Measurements from ENCODE around the gene AURKAIP1. TPM values are rescaled to one million over a fixed set of nuclear protein-coding genes. Genes with fewer than 3 reads are reported as not detected.
A peak's percentile ranks its signal among the peaks of the same experiment; 100 is the strongest.

AURKAIP1 gene
- total RNA-seq, 4 donors from 2014 or later: 92.7 to 134 (median 123) TPM

DNA sequence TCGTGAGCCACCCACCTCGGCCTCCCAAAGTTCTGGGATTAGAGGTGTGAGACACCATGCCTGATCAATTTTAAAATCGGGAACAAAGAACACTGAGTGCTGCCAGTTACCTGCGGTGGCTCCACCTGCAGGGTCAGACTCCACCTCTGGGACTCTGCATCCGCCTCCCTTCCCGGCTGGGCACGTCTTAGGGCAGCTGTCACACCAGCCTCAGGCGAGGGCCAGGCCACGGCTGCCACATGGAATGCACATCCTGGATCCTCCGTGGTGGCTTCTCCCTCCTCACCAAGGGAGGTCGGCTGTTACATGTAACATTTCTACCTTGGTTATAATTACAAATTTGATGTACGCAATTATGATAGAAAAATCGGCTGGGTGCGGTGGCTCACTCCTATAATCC lies 10.7 kb downstream of the AURKAIP1 start:
- Histone ChIP-seq H3K36me3 (no peaks in the 10 kb centered on the region), H3K9me3 (no peaks in the 10 kb centered on the region), H3K4me1 (peaks cover 0 to 31% (median 19%) of the 10 kb centered on the region in 3 donors), H3K27me3 (peaks cover 0 to 24% (median 0%) of the 10 kb centered on the region in 4 donors), H3K4me3 (no peak overlapping the region), H3K27ac (no peak overlapping the region)
- DNase-seq: no peak
- intact Hi-C loops (cut with DNase I): no loop called here
- WGBS, 2 donors: 74 to 75% methylated on average over 8 to 9 of the region's 14 CpGs
- TF ChIP-seq POLR2A (IDR thresholded peaks at IDR 0.05) (no peak), CTCF (IDR thresholded peaks at IDR 0.05) (no peak)

DNA sequence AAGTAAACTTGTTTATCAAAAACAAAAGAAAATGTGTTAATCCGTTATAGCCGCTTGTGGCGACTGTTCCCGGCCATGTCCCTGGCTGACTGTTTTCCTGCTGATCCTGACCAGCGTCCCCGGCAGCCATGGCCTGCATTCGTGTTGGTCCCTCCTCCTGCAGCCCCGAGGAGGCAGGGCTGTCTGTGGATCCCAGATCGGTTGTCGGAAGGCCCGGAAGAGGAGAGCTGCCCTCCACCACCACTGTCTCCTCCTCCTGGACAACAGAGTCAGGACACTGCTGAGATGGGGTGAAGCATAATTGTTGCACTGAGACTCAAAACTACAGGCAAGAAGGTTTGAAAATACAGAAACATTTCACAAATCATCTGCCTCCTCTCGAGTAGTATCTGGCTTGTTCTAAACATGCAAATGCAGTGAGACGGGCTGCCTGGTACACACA lies 13.0 kb downstream of the AURKAIP1 start:
- no peaks in the 10 kb centered on the region for H3K9me3 ChIP-seq
- no peaks in the 10 kb centered on the region for H3K36me3 ChIP-seq
- WGBS, 2 donors: 29% methylated on average over 8 to 11 of the region's 13 CpGs
- intact Hi-C loops (cut with DNase I): no loop called here
- H3K4me1 ChIP-seq: peaks cover 11 to 54% (median 28%) of the 10 kb centered on the region in 3 donors
- peaks cover 0 to 46% (median 0%) of the 10 kb centered on the region in 4 donors for H3K27me3 ChIP-seq
- DNase-seq: no peak
- no peak for TF ChIP-seq POLR2A (IDR thresholded peaks at IDR 0.05)
- TF ChIP-seq CTCF (IDR thresholded peaks at IDR 0.05): no peak
- peak overlapping the region in 3 of 4 donors; percentile 45 to 81 (median 76) for H3K27ac ChIP-seq
- no peak overlapping the region for H3K4me3 ChIP-seq

- Histone ChIP-seq H3K9me3 (no peaks in the 10 kb centered on the region), H3K27me3 (peaks cover 0 to 52% (median 0%) of the 10 kb centered on the region in 4 donors), H3K4me3 (no peak overlapping the region), H3K4me1 (peaks cover 17 to 60% (median 33%) of the 10 kb centered on the region in 3 donors), H3K36me3 (no peaks in the 10 kb centered on the region), H3K27ac (peak overlapping the region in 3 of 4 donors; percentile 45 to 81 (median 76))
- WGBS, 2 donors: 39 to 70% methylated on average over 3 to 19 of the region's 35 CpGs
- no peak for DNase-seq
- intact Hi-C loops (cut with DNase I): no loop called here
- no peak for TF ChIP-seq POLR2A (IDR thresholded peaks at IDR 0.05)
- no peak for TF ChIP-seq CTCF (IDR thresholded peaks at IDR 0.05)
These were observed 13.6 kb downstream of the AURKAIP1 start for GRCh38 chr1:1361233-1361981.

- H3K9me3 ChIP-seq: no peaks in the 10 kb centered on the region
- H3K4me3 ChIP-seq: no peak overlapping the region
- peaks cover 23 to 67% (median 37%) of the 10 kb centered on the region in 3 donors for H3K4me1 ChIP-seq
- no peak for DNase-seq
- intact Hi-C loops (cut with DNase I): no loop called here
- no peaks in the 10 kb centered on the region for H3K36me3 ChIP-seq
- H3K27ac ChIP-seq: peak overlapping the region; percentile 65 to 92 (median 85)
- WGBS, 2 donors: 77 to 80% methylated on average over 14 of the region's 20 CpGs
- H3K27me3 ChIP-seq: peaks cover 0 to 60% (median under 1%) of the 10 kb centered on the region in 4 donors
- TF ChIP-seq CTCF (IDR thresholded peaks at IDR 0.05) (no peak), POLR2A (IDR thresholded peaks at IDR 0.05) (no peak)
These were observed 14.4 kb downstream of the AURKAIP1 start for GRCh38 chr1:1360506-1361169.

Data from esophagus squamous epithelium (tissue), 5 donors.